H1 (cell line): Measurements from ENCODE around the gene DSCAM. TPM values are rescaled to one million over a fixed set of nuclear protein-coding genes. Genes with fewer than 3 reads are reported as not detected.

Experiments used
- CTCF ChIA-PET: fragments of 300-600 bp; sonication (Branson Sonifier 250); formaldehyde crosslinking; loops from one replicate; lab custom pipeline; 2021; ENCODE audit not compliant: partially characterized antibody; lab: Charles Lee
- POLR2A ChIA-PET: fragments of 300-600 bp; sonication (Branson Sonifier 250); formaldehyde crosslinking; loops from one replicate; lab custom pipeline; 2021; ENCODE audit warnings: inconsistent platforms; ENCODE audit not compliant: partially characterized antibody; lab: Charles Lee
- DNase-seq, 2 experiments: peaks; one replicate each; pipeline versions ENCODE4 v3.0.0 to v3.0.0-alpha.2; 2010 to 2022; ENCODE audit warnings: low spot score in 2 of 2, low read depth in 1 of 2, mixed read lengths in 1 of 2
- FAIRE-seq: peaks from 2 replicates; lab custom pipeline; 2011; peaks lifted over from hg19 to GRCh38; lab: Jason Lieb, UNC
- H2AFZ ChIP-seq: 2 replicates; pipeline ENCODE4 v1.8.1; 2012; ENCODE audit warnings: low read length, inconsistent platforms
- H2AK5ac ChIP-seq: 2 replicates; pipeline ENCODE4 v1.6.1; 2013; ENCODE audit warnings: low read depth, low read length
- H2BK120ac ChIP-seq: replicated peaks from 2 replicates; pipeline ENCODE3; 2013; ENCODE audit warnings: low read depth, low read length, inconsistent platforms
- H2BK12ac ChIP-seq: 2 replicates; pipeline ENCODE4 v1.6.1; 2013; ENCODE audit warnings: low read depth, low read length
- H2BK15ac ChIP-seq: 2 replicates; pipeline ENCODE4 v1.6.1; 2013; ENCODE audit warnings: low read length
- H2BK20ac ChIP-seq: 2 replicates; pipeline ENCODE4 v1.6.1; 2013; ENCODE audit warnings: low read length
- H2BK5ac ChIP-seq: 2 replicates; pipeline ENCODE4 v1.6.1; 2013; ENCODE audit warnings: low read depth, low read length
- H3K14ac ChIP-seq: 2 replicates; pipeline ENCODE4 v1.6.1; 2013; ENCODE audit warnings: inconsistent platforms; ENCODE audit not compliant: insufficient read length
- H3K18ac ChIP-seq: 2 replicates; pipeline ENCODE4 v1.6.1; 2013; ENCODE audit warnings: low read length; ENCODE audit errors: extremely low read depth
- H3K23ac ChIP-seq: 2 replicates; pipeline ENCODE4 v1.6.1; 2013; ENCODE audit warnings: inconsistent platforms; ENCODE audit not compliant: insufficient read length
- H3K23me2 ChIP-seq: 2 replicates; pipeline ENCODE4 v1.6.1; 2013; ENCODE audit warnings: low read depth, low read length
- H3K27ac ChIP-seq: 2 replicates; pipeline ENCODE4 v1.6.1; 2011; ENCODE audit warnings: low read depth, low read length, inconsistent platforms
- H3K27me3 ChIP-seq, 4 experiments: replicated peaks in 1 of 4; 1 replicate in 1 of 4; 2 replicates in 3 of 4; pipeline versions ENCODE4 v1.6.1 to v1.8.1; 2011 to 2013; ENCODE audit warnings: low read length in 3 of 4, mild to moderate bottlenecking in 3 of 4, inconsistent platforms in 2 of 4, mixed read lengths in 2 of 4, moderate library complexity in 1 of 4; ENCODE audit not compliant: control insufficient read depth in 3 of 4, insufficient read depth in 3 of 4; ENCODE audit errors: extremely low read depth in 1 of 4
- H3K36me3 ChIP-seq, 4 experiments: 2 replicates each; pipeline versions ENCODE4 v1.6.1 to v1.8.1; 2011 to 2013; ENCODE audit warnings: mild to moderate bottlenecking in 4 of 4, low read length in 3 of 4, moderate library complexity in 2 of 4, control low read depth in 1 of 4, inconsistent platforms in 1 of 4; ENCODE audit not compliant: insufficient read depth in 4 of 4, control insufficient read depth in 2 of 4
- H3K4ac ChIP-seq: replicated peaks from 2 replicates; pipeline ENCODE3; 2013; ENCODE audit warnings: low read length, low read depth, mixed read lengths, inconsistent platforms; ENCODE audit not compliant: insufficient read length
- H3K4me1 ChIP-seq, 4 experiments: replicated peaks in 1 of 4; 1 replicate in 1 of 4; 2 replicates in 3 of 4; pipeline versions ENCODE4 v1.6.1 to v1.8.1; 2011 to 2013; ENCODE audit warnings: low read length in 3 of 4, inconsistent platforms in 2 of 4, mixed read lengths in 1 of 4; ENCODE audit not compliant: insufficient read depth in 4 of 4, control insufficient read depth in 3 of 4
- H3K4me2 ChIP-seq, 2 experiments: 2 replicates each; pipeline versions ENCODE4 v1.6.1 to v1.8.1; 2011 to 2013; ENCODE audit warnings: low read depth in 2 of 2, low read length in 2 of 2, control low read depth in 1 of 2, inconsistent platforms in 1 of 2, mild to moderate bottlenecking in 1 of 2; ENCODE audit not compliant: insufficient read depth in 1 of 2
- H3K4me3 ChIP-seq, 4 experiments: fragments of 200-600, 300-600 bp in 1 of 4; sonication (generic), shearing (Covaris generic), sonication (Bioruptor Twin) in 1 of 4; 2 replicates each; pipeline versions ENCODE4 v1.5.1 to v1.8.1; 2011 to 2016; ENCODE audit warnings: low read length in 4 of 4, low read depth in 3 of 4, control low read depth in 2 of 4, inconsistent platforms in 2 of 4, mild to moderate bottlenecking in 2 of 4, mixed read lengths in 1 of 4, moderate library complexity in 1 of 4; ENCODE audit not compliant: insufficient read depth in 2 of 4; ENCODE audit errors: extremely low read depth in 1 of 4
- H3K56ac ChIP-seq: replicated peaks from 2 replicates; pipeline ENCODE3; 2013; ENCODE audit warnings: low read depth, mild to moderate bottlenecking, mixed read lengths, low read length, inconsistent platforms; ENCODE audit not compliant: insufficient read length
- H3K79me1 ChIP-seq: 2 replicates; pipeline ENCODE4 v1.6.1; 2013; ENCODE audit warnings: low read depth, low read length, control low read depth
- H3K79me2 ChIP-seq, 2 experiments: 2 replicates each; pipeline versions ENCODE4 v1.6.1 to v1.8.1; 2012 to 2013; ENCODE audit warnings: low read length in 2 of 2, mild to moderate bottlenecking in 2 of 2, inconsistent platforms in 1 of 2; ENCODE audit not compliant: insufficient read depth in 2 of 2, control insufficient read depth in 1 of 2
- H3K9ac ChIP-seq, 4 experiments: replicated peaks in 1 of 4; 1 replicate in 1 of 4; 2 replicates in 3 of 4; pipeline versions ENCODE4 v1.6.1 to v1.8.1; 2011 to 2013; ENCODE audit warnings: low read depth in 3 of 4, low read length in 3 of 4, control low read depth in 2 of 4, mild to moderate bottlenecking in 2 of 4, moderate library complexity in 2 of 4, inconsistent platforms in 1 of 4; ENCODE audit errors: extremely low read depth in 1 of 4
- H3K9me3 ChIP-seq, 2 experiments: 2 replicates each; pipeline versions ENCODE4 v1.6.1 to v1.8.1; 2012 to 2013; ENCODE audit warnings: mild to moderate bottlenecking in 2 of 2, moderate library complexity in 2 of 2, control low read depth in 1 of 2, inconsistent platforms in 1 of 2, low read depth in 1 of 2, low read length in 1 of 2, mixed read lengths in 1 of 2; ENCODE audit not compliant: insufficient read depth in 2 of 2
- H4K20me1 ChIP-seq, 2 experiments: replicated peaks in 1 of 2; 2 replicates each; pipeline versions ENCODE3 to v1.8.1; 2011 to 2013; ENCODE audit warnings: inconsistent platforms in 2 of 2, low read length in 2 of 2, mild to moderate bottlenecking in 1 of 2; ENCODE audit not compliant: insufficient read depth in 2 of 2, control insufficient read depth in 1 of 2
- H4K5ac ChIP-seq: 2 replicates; pipeline ENCODE4 v1.6.1; 2013; ENCODE audit warnings: low read length, low read depth, mixed read lengths, inconsistent platforms; ENCODE audit not compliant: insufficient read length
- H4K8ac ChIP-seq: 2 replicates; pipeline ENCODE4 v1.8.0; 2013; ENCODE audit warnings: mild to moderate bottlenecking, moderate library complexity, low read length, inconsistent platforms; ENCODE audit not compliant: insufficient read depth; ENCODE audit errors: extremely low read depth
- H4K91ac ChIP-seq: replicated peaks from 2 replicates; pipeline ENCODE3; 2013; ENCODE audit warnings: low read length, mixed read lengths, inconsistent platforms; ENCODE audit not compliant: insufficient read length
- ASH2L ChIP-seq: fragments of 200-600, 300-600 bp; sonication (generic); IDR thresholded peaks from one replicate; pipeline ENCODE4 v1.7.1; 2017; ENCODE audit warnings: low read length
- BRCA1 ChIP-seq: IDR thresholded peaks from 2 replicates; pipeline ENCODE4 v1.6.1; 2012; ENCODE audit warnings: low read depth, low read length, improper control_type of control experiment
- EGR1 ChIP-seq: IDR thresholded peaks from 2 replicates; pipeline ENCODE4 v1.6.1; 2011; ENCODE audit warnings: low read depth, low read length, borderline replicate concordance
- EP300 ChIP-seq, 2 experiments: IDR thresholded peaks; 1 replicate in 1 of 2; 2 replicates in 1 of 2; pipeline ENCODE4 v1.6.1; 2011 to 2012; ENCODE audit warnings: low read depth in 2 of 2, low read length in 2 of 2, mild to moderate bottlenecking in 2 of 2, borderline replicate concordance in 1 of 2, inconsistent platforms in 1 of 2, moderate library complexity in 1 of 2
- GTF2F1 ChIP-seq: IDR thresholded peaks from 2 replicates; pipeline ENCODE4 v1.6.1; 2012; ENCODE audit warnings: low read depth, low read length, improper control_type of control experiment, borderline replicate concordance
- MAFK ChIP-seq: IDR thresholded peaks from 2 replicates; pipeline ENCODE4 v1.6.1; 2012; ENCODE audit warnings: low read depth, mild to moderate bottlenecking, improper control_type of control experiment, low read length
- NRF1 ChIP-seq: IDR thresholded peaks from 2 replicates; pipeline ENCODE4 v1.6.1; 2011; ENCODE audit warnings: mild to moderate bottlenecking, low read depth, low read length, improper control_type of control experiment
- POLR2A ChIP-seq, 2 experiments: IDR thresholded peaks; 1 replicate in 1 of 2; 2 replicates in 1 of 2; pipeline ENCODE4 v1.6.1; 2011; ENCODE audit warnings: low read depth in 2 of 2, low read length in 2 of 2, mild to moderate bottlenecking in 2 of 2; ENCODE audit errors: control extremely low read depth in 1 of 2
- RXRA ChIP-seq: IDR thresholded peaks from 2 replicates; pipeline ENCODE4 v1.6.1; 2011; ENCODE audit warnings: low read depth, mild to moderate bottlenecking, low read length, moderate library complexity; ENCODE audit not compliant: insufficient read depth
- SIX5 ChIP-seq: IDR thresholded peaks from 2 replicates; pipeline ENCODE4 v1.6.1; 2011; ENCODE audit warnings: mild to moderate bottlenecking, low read depth, low read length
- SP1 ChIP-seq: IDR thresholded peaks from 2 replicates; pipeline ENCODE4 v1.6.1; 2011; ENCODE audit warnings: low read depth, low read length
- WGBS, 2 experiments: shearing (Covaris generic) in 1 of 2; methylation state at CpG; one replicate each; pipeline versions ENCODE4 v1.1.6 to v1.1.7; 2013 to 2015; ENCODE audit warnings: low lambda C conversion rate in 2 of 2, mixed read lengths in 2 of 2, inconsistent platforms in 1 of 2, low coverage in 1 of 2, missing lambda C conversion rate in 1 of 2; ENCODE audit not compliant: insufficient replicate concordance in 2 of 2, insufficient coverage in 1 of 2, insufficient read length in 1 of 2; ENCODE audit errors: extremely low coverage in 1 of 2, missing lambda C conversion rate in 1 of 2; 5-methylcytosine and 5-hydroxymethylcytosine counted together
- polyA plus RNA-seq, 7 experiments: library from polyadenylated mRNA; depleted of rRNA in 3 of 7; stranded (reverse) in 5 of 7; unstranded in 2 of 7; fragments of >200 nt in 5 of 7; fragments of 200-250 nt in 2 of 7; gene quantifications; 1 replicate in 5 of 7; 2 replicates in 1 of 7; 4 replicates in 1 of 7; pipeline versions ENCODE4 v1.2.1 to v1.2.3, GENCODE V29; 2011 to 2013; ENCODE audit warnings: missing spikeins in 2 of 7, mixed read lengths in 2 of 7
- total RNA-seq: library from RNA; stranded (reverse); fragmentation: NEBNext Ultra II Directional; extraction: Animal tissue kit (Norgen Biotek cat#: 25700); gene quantifications from 2 replicates; pipeline ENCODE4 v1.2.1, GENCODE V29; 2021

The DSCAM gene
- total and polyA plus RNA-seq, 2 of the 8 experiments (the other 6 are each of a cell fraction or from before 2014, with no cell fraction given): 0.02 to 0.15 TPM

GRCh38 chr21:40242586-40243265 lies 604.2 kb downstream of the DSCAM start:
- no peak for FAIRE-seq
- TF ChIP-seq ASH2L: no peak
- no peak for TF ChIP-seq EP300 (IDR thresholded peaks at IDR 0.05; ENCODE audit: borderline replicate concordance in 1 of 2, low read depth in 2 of 2, low read length in 2 of 2)
- no peak for TF ChIP-seq GTF2F1
- TF ChIP-seq BRCA1: no peak
- TF ChIP-seq MAFK: no peak
- TF ChIP-seq EGR1: no peak
- no peak for TF ChIP-seq NRF1
- no peak for TF ChIP-seq SIX5
- no peak for TF ChIP-seq SP1
- no peak for TF ChIP-seq POLR2A (IDR thresholded peaks at IDR 0.05; ENCODE audit: control extremely low read depth in 1 of 2, low read depth in 2 of 2, low read length in 2 of 2)
- TF ChIP-seq RXRA: no peak

More at GRCh38 chr21:40242586-40243265, 604.2 kb downstream of the DSCAM start:
- no peak for DNase-seq
- Histone ChIP-seq H2BK120ac (no peak overlapping the region), H2AK5ac (no peak overlapping the region), H2BK5ac (no peak overlapping the region), H3K79me1 (no peaks in the 10 kb centered on the region), H2BK20ac (no peak overlapping the region), H4K5ac (no peak overlapping the region), H3K23ac (no peak overlapping the region), H2AFZ (0 out of 2 replicates have a peak overlapping the region, but pooled peaks have one; percentile 31), H3K79me2 (no peaks in the 10 kb centered on the region), H3K27ac (no peak overlapping the region), H2BK15ac (no peak overlapping the region), H3K4me2 (no peak overlapping the region), H3K9me3 (peaks cover 6 to 10% of the 10 kb centered on the region in 2 experiments), H3K4ac (no peak overlapping the region), H3K14ac (no peak overlapping the region), H4K91ac (no peak overlapping the region), H4K20me1 (no peaks in the 10 kb centered on the region), H4K8ac (no peak overlapping the region), H3K36me3 (no peaks in the 10 kb centered on the region), H3K9ac (no peak overlapping the region), H3K4me3 (no peak overlapping the region), H3K18ac (no peak overlapping the region), H3K23me2 (no peaks in the 10 kb centered on the region), H2BK12ac (no peak overlapping the region), H3K27me3 (no peaks in the 10 kb centered on the region), H3K4me1 (no peaks in the 10 kb centered on the region), H3K56ac (no peak overlapping the region)
- 84% methylated on average over 3 of the region's 3 CpGs; no CpG with 5 or more reads in 1 of the 2 experiments for WGBS, 2 experiments
- ChIA-PET POLR2A (no interaction called here), CTCF (interaction anchor here (1.2 kb wide), 1 partner anchor 48 kb away, joined by 3 read pairs; no protein-coding TSS in a partner anchor)
